DMS 273 treated with DMSO at 0.1 percent for 48 hours (cell line): ENCODE results near the gene COL4A1.

Experiments
- DNase-seq: peaks from one replicate; lab custom pipeline; 2025; lab: John Stamatoyannopoulos, UW

The COL4A1 gene

GRCh38 chr13:110161112-110161882 lies 145.7 kb downstream of the COL4A1 start:
- DNase-seq: no peak

GRCh38 chr13:110158226-110158625 lies 148.7 kb downstream of the COL4A1 start:
- no peak for DNase-seq

GRCh38 chr13:110157718-110158117 lies 149.2 kb downstream of the COL4A1 start:
- DNase-seq: no peak

- no peak for DNase-seq
Observed at GRCh38 chr13:110156301-110157049, 150.5 kb downstream of the COL4A1 start.

GRCh38 chr13:110155072-110155471 lies 151.9 kb downstream of the COL4A1 start:
- DNase-seq: no peak

- DNase-seq: no peak
Observed at GRCh38 chr13:110154410-110154933, 152.5 kb downstream of the COL4A1 start.

GRCh38 chr13:110152351-110152750 lies 154.6 kb downstream of the COL4A1 start:
- DNase-seq: no peak

GRCh38 chr13:110151462-110151861 lies 155.5 kb downstream of the COL4A1 start:
- DNase-seq: no peak

- no peak for DNase-seq
Observed at GRCh38 chr13:110150384-110151101, 156.4 kb downstream of the COL4A1 start.

GRCh38 chr13:110149036-110149435 lies 157.9 kb downstream of the COL4A1 start:
- DNase-seq: no peak

- no peak for DNase-seq
Observed at GRCh38 chr13:110140099-110140498, 166.9 kb downstream of the COL4A1 start.

- no peak for DNase-seq
Observed at GRCh38 chr13:110138700-110139036, 168.3 kb downstream of the COL4A1 start.

- DNase-seq: no peak
Observed at GRCh38 chr13:110138010-110138699, 168.8 kb downstream of the COL4A1 start.

GRCh38 chr13:110137680-110138009 lies 169.3 kb downstream of the COL4A1 start:
- no peak for DNase-seq

- no peak for DNase-seq
Observed at GRCh38 chr13:110136660-110137585, 170.0 kb downstream of the COL4A1 start.

GRCh38 chr13:110135977-110136597 lies 170.9 kb downstream of the COL4A1 start:
- no peak for DNase-seq

GRCh38 chr13:110134801-110135200 lies 172.2 kb downstream of the COL4A1 start:
- DNase-seq: no peak

- no peak for DNase-seq
Observed at GRCh38 chr13:110133425-110134235, 173.3 kb downstream of the COL4A1 start.

GRCh38 chr13:110132225-110132982 lies 174.6 kb downstream of the COL4A1 start:
- no peak for DNase-seq
